Measurements from ENCODE around the gene LRRC27. TPM values are rescaled to one million over a fixed set of nuclear protein-coding genes. Genes with fewer than 3 reads are reported as not detected.

LRRC27 gene
- total and polyA plus RNA-seq, 8 donors, result 2.5 to 11.1 (median 4.3) TPM

DNA sequence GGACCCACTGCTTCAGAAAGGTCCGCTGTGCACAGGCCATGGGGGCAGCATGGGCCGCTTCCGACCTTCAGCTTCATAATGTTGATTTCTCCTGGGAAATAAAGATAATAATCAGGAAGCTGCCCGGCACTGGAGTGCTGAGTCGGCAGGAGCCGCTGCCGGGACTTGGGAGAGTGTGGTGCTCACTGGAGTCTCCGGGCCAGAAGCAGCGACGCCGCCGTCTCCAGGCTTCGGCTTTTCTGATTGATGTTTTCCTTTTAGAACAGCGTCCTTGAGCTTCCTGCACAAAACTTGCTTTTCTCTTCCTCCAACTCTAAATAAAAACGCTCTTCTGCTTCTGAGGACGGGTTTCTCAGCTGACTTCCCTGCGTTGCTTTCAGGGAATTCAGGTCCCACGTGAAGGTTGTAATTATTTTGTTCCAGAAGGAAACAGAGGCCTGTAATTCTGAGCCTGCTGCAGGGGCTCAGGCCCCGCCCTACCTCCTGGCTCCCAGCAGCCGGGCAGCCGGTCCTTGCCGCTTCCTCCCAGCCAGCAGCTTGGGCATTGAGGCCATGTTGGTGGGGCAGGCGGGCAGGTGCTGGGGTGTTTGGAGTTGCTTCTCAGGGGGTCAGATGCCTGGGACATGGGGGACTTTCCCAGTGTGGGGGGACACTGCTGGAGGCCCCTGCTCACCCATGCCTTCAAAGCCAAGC is 79.7 kb downstream of the LRRC27 start:
- Histone ChIP-seq H3K4me1 (peaks cover 75 to 77% (median 76%) of the 10 kb centered on the region in 3 donors), H3K36me3 (no peaks in the 10 kb centered on the region), H3K4me3 (peak overlapping the region in 2 of 4 donors; percentile 29 to 33), H3K9me3 (no peaks in the 10 kb centered on the region), H3K27me3 (no peaks in the 10 kb centered on the region), H3K27ac (peak overlapping the region; percentile 94 to 100 (median 98))
- DNase-seq (peak in 5 of 6 donors; percentile 64 to 88 (median 65)), ATAC-seq (peak; percentile 2 to 17 (median 12)), FAIRE-seq (no peak)
- 2 to 4% methylated on average over 23 of the region's 23 CpGs for WGBS, 2 donors
- intact Hi-C loops (cut with DNase I), result no loop called here
- TF ChIP-seq CTCF (IDR thresholded peaks at IDR 0.05), result no peak

- intact Hi-C loops (cut with DNase I), result no loop called here
- no peak for FAIRE-seq
Measured at GRCh38 chr10:132412316-132413192, 80.6 kb downstream of the LRRC27 start.

GRCh38 chr10:132413226-132414205 is 81.5 kb downstream of the LRRC27 start:
- intact Hi-C loops (cut with DNase I), result no loop called here
- no peak for ATAC-seq
- Histone ChIP-seq H3K27me3 (no peaks in the 10 kb centered on the region), H3K27ac (peak overlapping the region; percentile 94 to 100 (median 98)), H3K4me3 (no peak overlapping the region), H3K36me3 (no peaks in the 10 kb centered on the region), H3K4me1 (peaks cover 73 to 77% (median 74%) of the 10 kb centered on the region in 3 donors), H3K9me3 (no peaks in the 10 kb centered on the region)
- TF ChIP-seq CTCF (IDR thresholded peaks at IDR 0.05), result no peak
- FAIRE-seq, result no peak
- peak in 3 of 6 donors; percentile 30 to 75 (median 53) for DNase-seq
- 68% methylated on average over 31 to 32 of the region's 32 CpGs for WGBS, 2 donors

More at GRCh38 chr10:132412316-132413192, 80.6 kb downstream of the LRRC27 start:
- ATAC-seq (no peak), DNase-seq (peak in 5 of 6 donors; percentile 71 to 87 (median 80))
- H3K36me3 ChIP-seq, result no peaks in the 10 kb centered on the region
- no peak for TF ChIP-seq CTCF (IDR thresholded peaks at IDR 0.05)
- H3K4me3 ChIP-seq, result peak overlapping the region in 1 of 4 donors; percentile 2
- WGBS, 2 donors, result 35 to 41% methylated on average over 29 of the region's 29 CpGs
- no peaks in the 10 kb centered on the region for H3K27me3 ChIP-seq
- peak overlapping the region; percentile 94 to 100 (median 98) for H3K27ac ChIP-seq
- H3K4me1 ChIP-seq, result peaks cover 73 to 75% (median 74%) of the 10 kb centered on the region in 3 donors
- H3K9me3 ChIP-seq, result no peaks in the 10 kb centered on the region

DNA sequence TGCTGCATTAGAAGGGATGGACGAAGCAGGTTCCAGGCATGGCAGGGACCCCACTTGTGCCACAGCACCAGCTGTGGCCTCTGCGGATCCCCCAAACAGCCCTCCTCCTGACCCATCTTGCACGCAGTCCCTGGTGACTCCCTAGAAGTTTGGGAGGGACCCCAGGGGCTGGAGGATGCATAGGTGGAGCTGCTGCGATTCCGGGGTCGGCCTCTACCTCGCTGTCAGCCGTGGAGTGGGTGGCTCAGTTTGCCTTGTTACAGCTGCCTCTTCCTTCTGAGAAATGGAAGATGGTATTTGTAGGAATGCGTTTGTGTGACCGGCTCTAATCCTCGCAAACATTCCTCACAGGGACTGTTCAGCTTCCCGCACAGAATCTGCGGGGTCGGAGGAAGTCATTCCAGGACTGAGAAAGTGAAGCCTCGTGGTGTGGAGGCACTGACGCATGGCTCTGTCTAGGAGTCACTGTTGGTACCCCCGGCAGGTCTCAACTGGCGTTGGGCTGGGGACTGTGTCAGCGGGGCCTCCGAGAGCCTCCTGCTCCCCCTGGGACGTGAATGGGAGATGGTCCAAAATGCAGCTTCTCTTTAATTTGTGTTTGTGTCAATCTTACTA is 82.5 kb downstream of the LRRC27 start:
- no peak for ATAC-seq
- Histone ChIP-seq H3K27me3 (no peaks in the 10 kb centered on the region), H3K4me1 (peaks cover 72 to 76% (median 72%) of the 10 kb centered on the region in 3 donors), H3K9me3 (no peaks in the 10 kb centered on the region), H3K4me3 (no peak overlapping the region), H3K27ac (peak overlapping the region in 2 of 4 donors; percentile 98 to 100), H3K36me3 (no peaks in the 10 kb centered on the region)
- FAIRE-seq, result no peak
- peak in 2 of 6 donors; percentile 34 to 56 for DNase-seq
- TF ChIP-seq CTCF (IDR thresholded peaks at IDR 0.05), result no peak
- 84 to 85% methylated on average over 21 of the region's 21 CpGs for WGBS, 2 donors
- intact Hi-C loops (cut with DNase I), result no loop called here

Measured in pancreas (tissue), 10 donors.